GM21825 (cell line): ENCODE measurements around the gene MARCKSL1.
A peak's percentile ranks its signal among the peaks of the same experiment; 100 is the strongest.
"Not testable (repeated sequence)": the region's sequence is repeated elsewhere in the genome, so short reads cannot be mapped to it uniquely, and the experiment has no call there.

Experiments used
- ATAC-seq: cut with Tn5 transposase; IDR thresholded peaks from one replicate; pipeline ENCODE4 v1.9.1; 2021; ENCODE audit warnings: mild to moderate bottlenecking, moderate library complexity; ENCODE audit not compliant: unreplicated experiment

MARCKSL1 gene

DNA sequence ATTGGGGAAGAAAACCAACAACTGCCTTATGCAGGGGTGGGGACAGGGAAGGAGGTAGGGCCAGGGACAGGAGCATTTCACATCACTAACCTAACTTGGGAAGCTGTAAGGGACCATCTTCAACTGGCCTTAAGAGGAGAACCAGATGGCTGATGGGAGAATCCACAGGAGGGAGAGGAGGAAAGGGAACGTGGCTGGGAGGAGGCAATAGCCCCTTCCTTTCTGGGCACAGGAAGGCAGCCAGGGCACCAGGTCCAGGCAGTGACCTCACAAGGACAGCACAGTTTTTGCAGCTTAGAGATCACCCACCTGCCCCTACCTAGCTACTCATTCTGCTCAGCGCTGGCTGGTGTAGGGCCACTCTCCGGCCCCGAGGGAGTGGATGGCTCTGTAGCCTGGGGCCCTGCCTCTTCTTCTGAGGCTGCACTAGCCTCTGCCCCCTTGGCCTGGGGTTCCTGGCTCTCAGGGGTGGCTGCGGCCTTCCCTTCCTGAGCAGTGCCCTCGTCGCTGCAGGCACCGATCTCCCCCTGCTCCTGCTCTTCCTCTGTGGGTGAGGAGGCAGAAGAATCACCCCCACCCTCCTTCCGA, 1.7 kb downstream of the MARCKSL1 start:
- no peak for ATAC-seq

DNA sequence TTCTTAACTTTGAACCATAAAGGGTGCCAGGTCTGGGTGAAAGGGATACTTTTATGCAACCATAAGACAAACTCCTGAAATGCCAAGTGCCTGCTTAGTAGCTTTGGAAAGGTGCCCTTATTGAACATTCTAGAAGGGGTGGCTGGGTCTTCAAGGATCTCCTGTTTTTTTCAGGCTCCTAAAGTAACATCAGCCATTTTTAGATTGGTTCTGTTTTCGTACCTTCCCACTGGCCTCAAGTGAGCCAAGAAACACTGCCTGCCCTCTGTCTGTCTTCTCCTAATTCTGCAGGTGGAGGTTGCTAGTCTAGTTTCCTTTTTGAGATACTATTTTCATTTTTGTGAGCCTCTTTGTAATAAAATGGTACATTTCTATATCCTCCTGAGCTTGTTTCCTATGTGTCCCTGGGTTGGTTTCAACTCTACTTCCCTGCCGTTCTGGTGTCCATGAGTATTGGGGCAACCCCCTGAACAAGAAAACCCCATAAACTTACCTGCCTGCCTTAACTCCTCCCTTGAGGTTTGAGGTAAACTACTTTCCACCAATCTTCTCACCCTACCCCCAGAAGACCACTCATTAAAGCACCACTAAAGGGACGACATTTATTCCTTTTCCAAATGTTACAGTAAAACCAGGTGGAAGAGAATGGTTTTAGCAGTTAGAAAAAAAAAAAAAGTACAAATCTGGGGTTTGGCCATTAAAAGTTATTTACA, 2.6 kb downstream of the MARCKSL1 start:
- no peak for ATAC-seq

DNA sequence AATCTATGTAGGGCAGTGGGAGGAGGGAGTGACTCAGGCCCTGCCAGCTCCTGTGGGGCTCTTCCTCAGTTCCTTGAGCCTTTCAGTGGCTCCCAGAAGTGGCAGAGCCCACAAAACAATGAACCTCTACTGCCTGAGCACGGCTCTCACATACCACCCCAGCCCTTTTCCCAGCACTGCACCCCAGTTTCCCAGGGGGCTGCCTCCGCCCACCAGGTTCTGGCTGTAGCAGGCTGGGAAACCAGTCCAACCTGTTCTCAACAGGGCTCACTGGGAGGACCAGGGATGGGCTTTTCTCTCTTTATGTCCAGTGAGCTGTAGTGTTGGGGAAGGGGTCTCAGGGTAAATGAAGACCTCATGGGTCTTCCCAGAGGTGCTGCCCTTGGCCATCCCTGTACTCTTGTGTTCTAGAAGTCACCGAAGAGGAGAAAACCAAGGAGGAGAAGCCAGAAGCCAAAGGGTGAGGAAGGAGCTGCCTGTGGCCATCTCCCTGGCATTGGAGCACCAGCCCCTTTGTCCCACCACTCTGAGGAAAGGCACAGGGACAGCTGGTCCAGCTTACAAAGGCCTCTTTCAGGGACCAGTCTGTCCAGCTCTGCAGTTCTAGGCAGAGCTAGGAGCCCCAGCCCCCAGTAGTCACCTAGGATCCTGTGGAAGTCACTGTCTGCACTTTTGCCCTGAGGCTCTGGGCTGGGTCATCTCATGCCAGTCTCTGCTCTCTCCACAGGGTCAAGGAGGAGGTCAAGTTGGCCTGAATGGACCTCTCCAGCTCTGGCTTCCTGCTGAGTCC, 3.5 kb downstream of the MARCKSL1 start:
- no peak for ATAC-seq

DNA sequence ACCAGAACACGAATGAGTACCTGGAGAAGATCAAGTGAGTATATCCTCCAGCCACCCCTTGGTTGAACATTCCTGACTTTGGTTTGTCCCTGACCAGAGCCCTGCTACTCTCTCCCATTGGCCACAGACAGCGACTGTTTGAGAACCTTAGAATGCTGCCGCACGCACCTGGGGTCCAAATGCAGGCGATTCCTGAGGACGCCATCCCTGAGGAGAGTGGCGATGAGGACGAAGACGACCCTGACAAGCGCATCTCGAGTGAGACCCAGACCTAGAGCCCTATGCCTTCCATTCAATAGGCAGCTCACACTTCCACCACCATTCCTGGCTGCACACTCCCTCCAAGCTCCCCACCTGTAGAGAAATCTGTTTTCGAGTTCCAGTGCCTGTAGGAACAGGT, 4.5 kb downstream of the MARCKSL1 start:
- no peak for ATAC-seq

DNA sequence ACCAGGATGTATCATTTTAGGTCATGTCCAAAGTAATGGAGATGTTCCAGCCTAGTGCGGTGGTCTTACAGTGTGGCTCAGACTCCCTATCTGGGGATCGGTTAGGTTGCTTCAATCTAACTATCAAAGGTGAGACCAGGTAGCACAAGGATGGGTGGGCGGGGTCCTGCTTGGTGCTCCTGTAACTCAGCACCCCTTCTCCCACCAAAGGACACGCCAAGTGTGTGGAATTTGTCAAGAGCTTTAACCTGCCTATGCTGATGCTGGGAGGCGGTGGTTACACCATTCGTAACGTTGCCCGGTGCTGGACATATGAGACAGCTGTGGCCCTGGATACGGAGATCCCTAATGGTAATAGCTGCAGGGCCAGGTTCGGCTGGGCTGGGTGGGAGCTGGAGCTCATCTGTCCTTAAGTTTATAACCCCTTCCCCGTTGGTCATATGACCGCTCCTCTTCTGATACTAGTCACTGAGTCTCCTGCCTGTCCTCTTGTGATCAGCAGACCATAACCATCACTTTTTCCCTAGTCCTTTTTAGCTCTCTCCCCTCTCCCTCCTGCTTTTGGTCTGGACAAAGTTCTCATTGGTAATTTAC, 5.4 kb downstream of the MARCKSL1 start:
- ATAC-seq, result no peak

DNA sequence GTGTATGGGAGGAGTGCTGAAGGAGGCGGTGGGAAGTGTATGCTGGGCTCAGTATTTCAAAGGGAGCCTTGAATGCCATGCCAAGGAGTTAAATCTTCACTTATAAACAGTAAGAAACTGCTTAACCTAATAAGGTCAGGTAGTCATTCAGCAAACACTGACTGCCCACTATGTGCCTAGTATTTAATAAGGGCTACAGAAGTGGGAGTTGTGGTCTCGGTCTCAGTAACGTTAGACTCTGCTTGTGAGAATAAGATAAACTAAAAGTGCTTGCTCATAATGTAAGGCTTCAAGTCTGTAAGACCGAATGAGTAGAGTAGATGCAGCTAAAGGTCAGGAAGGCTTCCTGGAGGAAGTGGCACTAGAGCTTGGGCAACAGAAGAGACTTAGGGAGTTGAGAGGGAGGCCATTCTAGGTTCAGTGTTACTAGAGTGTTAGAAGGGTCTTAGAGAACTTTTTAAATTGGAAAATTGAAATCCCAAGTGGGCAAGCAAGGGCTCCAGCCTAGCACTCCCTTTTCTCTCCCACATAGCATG, 6.0 kb downstream of the MARCKSL1 start:
- no peak for ATAC-seq

DNA sequence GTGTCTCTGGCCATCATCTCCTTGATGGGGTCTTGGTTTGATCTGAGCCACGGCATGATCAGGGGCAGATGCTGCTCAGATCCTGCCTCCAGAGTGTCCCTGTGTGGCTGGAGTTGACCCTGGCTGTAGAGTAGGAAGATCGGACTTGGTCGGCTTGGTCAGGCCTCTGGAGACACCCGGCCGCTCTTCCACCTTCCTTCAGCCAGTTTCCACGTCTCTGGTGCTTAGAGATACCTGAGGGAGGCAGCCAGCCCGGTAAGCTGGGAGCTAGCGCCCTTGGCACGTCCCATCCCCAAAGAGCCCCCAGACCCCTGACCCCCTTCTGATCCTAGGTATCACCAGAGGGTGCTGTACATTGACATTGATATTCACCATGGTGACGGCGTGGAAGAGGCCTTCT, 8.8 kb downstream of the MARCKSL1 start:
- no peak for ATAC-seq

DNA sequence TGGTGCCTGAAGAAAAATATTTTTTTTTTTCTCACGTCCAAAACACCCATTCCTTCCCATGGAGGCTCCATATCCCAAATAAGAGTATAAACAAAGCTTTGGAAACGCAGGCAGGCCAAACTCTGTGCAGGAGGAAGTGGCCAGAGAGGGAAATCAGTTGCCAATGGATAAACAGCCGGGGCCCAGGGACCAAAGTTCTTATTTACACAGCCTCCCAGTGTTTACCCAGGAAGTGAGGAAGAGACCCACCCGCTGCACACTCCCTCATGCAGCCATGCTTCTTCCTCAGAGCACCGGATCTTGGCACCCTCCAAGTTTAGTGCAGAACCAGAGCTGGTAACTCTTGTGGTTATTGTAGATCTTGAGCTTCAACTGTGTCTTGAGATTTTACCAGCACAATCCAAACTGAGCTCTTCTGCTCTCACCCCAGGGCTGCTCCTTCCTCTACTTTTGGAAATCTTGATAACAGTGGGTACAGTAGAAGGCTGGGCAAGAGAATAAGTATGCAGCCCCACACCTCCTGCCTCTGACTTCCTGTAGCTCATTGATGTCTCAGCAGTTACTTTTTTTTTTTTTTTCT, 14.2 kb downstream of the MARCKSL1 start:
- no peak for ATAC-seq

DNA sequence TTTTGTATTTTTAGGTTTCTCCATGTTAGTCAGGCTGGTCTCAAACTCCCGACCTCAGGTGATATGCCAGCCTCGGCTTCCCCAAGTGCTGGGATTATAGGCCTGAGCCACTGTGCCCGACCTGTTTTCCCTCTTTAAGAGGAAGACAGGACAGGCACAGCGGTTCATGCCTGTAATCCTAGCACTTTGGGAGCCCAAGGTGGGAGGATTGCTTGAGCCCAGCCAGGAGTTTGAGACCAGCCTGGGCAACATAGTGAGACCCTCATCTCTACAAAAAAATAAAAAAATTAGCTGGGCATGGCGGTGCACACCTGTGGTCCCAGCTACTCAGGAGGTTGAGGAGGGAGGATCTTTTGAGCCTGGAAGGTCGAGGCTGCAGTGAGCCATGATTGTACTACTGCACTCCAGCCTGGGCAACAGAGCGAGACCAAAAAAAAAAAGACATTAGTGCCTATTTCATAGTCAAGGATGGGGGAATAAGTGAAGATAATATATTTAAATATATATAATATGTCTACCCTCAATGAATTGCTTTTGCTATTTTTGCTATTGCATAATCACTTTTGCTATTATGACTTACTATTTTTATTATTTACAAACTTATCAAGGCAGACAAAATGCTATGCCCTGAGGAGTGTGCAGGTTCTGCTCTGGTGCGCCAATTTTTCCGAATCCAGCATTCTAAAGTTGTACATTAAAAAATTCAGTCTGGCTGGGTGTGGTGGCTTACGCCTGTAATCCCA, 17.7 kb downstream of the MARCKSL1 start:
- no peak for ATAC-seq

DNA sequence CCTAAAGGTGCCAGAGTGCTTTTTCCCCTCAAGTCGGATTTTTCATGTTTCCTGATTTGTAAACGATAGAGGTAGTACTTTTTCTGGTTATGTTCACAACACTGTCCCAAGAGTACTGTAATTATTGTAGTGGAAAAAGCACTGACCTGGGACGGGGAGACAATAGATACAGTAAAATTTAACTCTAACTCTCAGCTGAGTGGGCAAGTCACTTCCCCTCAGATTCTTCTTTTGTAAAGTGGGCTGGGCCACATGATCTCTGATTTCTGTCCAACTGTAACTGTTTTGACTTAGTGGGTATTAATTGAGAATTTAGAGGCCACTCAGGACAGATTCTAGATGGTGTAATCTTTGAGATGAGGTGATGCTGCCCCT, 19.1 kb downstream of the MARCKSL1 start:
- ATAC-seq, result no peak

DNA sequence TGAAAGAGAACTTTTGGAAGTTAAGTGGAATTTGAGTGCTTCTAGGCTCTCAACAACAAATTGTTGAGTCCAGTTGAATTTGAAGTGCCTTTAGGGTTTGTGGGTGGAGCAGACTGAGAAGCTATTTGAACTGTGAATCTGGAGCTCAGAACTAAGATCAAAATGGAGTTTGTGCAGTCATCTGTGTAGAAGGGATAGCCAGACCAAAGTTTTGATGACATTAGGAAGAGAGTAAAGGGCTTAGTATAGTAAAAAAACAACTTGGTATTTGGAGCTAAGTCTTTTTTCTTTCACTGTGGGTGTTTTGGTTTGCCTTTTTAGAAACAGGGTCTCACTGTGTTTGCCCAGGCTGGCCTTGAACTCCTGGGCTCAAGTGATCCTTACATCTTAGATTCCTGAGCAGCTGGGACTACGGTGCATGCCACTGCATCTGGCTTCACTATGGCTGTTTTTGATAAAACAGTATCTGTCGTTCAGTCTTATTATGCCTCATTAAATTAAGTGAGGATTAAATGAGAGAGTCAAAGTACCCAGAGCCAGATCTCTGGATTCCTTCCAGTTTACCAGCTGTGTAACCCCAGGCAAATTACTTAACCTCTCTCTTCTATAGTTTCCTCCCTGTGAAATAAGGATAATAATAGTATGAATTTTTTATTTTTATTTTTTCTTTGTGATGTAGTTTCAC, 24.2 kb downstream of the MARCKSL1 start:
- no peak for ATAC-seq

DNA sequence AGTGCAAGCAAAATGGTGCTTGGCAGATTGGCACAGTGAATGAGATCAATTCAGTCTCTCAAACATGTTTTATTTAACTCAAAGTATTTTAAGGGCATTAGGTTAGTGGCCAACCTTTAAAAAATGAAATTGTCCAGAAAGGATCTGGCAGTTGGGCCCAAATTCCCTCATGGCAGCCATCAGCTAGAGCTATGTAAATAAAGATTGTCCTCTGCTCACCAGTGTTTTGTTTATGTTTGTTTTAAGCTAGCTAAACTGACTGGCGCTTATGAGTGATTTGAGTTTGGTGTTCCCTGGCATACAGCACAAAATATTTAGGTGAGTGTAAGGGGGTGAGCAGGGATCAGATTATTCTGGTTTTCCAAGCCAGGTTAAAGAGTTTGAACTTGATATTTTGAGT, 26.1 kb downstream of the MARCKSL1 start:
- ATAC-seq, result no peak

DNA sequence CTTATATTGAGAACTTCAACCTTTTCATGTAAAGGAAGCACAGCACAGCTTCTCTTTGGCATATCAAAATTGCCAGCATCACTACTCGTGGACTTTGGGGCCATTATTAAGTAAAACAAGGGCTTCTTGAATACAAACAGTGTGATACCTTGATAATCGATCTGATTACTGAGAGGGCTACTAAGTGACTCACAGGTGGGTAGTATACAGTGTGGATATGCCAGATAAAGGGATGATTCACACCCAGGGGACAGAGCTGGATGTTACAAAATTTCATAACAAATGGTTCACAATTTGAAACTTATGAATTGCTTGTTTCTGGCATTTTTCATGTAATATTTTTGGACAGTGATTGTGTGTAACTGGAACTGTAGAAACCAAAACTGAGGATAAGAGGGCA, 28.7 kb downstream of the MARCKSL1 start:
- no peak for ATAC-seq

DNA sequence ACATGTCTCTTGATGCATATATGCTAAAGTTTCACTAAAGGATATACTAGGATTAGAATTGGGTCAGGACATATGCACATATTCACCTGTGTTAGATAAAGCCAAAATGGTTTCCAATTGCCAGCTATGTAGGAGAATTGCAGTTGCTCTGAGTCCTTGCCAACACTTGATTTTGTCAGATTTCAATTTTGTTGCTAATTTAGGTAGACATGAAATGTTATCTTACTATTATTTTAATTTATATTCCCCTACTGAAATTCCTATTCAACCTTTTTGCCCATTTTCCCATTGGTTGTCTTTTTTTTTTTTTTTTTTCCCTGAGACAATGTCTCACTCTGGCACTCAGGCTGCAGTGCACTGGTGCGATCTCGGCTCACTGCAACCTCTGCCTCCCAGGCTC, 30.7 kb downstream of the MARCKSL1 start:
- no peak for ATAC-seq

DNA sequence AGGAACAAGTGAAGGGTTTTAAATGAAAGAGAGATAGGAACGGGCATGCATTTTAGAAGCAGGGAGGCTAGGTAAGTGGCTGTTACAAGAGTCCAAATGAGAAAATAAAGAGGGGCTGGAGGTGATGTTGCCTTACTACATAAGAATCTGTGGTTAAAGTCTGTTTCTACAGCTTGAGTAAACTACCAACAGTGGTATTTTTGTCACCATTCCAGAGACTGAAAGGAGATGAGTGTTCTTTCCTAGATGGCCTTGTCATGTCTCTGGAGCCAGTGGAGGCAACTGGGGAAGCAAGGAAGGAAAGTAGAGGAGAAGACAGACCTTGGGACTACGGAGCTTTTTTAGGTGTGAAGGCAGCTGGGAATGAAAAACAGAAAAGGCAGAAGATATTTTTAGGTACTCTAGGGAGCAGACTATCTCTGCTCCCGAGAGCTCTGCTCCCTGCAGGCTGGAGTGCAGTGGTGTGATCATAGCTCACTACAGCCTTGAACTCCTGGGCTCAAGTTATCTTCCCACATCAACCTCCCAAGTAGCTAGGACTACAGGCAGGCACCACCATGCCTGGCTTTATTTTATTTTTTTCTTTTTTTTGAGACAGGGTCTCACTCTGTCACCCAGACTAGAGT, 31.9 kb downstream of the MARCKSL1 start:
- no peak for ATAC-seq

DNA sequence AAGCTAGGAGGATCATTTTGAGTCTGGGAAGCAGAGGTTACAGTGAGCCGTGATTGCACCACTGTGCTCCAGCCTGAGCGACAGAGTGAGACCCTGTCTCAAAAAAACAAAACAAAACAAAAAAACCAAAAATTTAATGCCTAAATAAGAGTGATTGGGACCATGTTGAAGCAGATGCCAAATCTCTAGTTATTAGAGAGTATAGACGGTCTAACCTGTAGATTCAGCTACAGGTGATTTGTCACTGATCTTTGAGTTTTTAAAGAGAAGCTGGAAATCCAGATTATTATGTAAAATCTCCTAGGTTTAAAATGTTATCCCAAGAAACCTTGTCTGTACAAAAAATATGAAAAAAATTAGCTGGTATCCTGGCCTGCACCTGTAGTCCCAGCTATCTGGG, 32.7 kb downstream of the MARCKSL1 start:
- ATAC-seq, result no peak

DNA sequence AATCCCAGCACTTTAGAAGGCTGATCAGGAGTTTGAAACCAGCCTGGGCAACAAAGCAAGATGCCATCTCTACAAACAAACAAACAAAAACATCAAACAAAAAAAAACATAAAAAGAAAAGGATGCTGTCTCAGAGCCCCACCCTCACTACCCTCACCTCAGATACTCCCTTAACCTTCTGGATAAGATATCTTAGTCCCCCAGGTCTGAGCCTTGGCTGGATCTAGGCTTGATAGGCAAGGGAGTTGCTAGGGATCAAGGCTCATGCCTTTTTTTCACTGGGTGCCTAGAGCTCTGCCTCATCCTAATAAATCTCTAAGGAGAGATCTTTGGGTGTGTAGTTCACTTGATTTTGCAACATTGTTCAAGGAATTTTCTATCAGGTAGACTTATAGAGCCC, 36.7 kb downstream of the MARCKSL1 start:
- no peak for ATAC-seq

DNA sequence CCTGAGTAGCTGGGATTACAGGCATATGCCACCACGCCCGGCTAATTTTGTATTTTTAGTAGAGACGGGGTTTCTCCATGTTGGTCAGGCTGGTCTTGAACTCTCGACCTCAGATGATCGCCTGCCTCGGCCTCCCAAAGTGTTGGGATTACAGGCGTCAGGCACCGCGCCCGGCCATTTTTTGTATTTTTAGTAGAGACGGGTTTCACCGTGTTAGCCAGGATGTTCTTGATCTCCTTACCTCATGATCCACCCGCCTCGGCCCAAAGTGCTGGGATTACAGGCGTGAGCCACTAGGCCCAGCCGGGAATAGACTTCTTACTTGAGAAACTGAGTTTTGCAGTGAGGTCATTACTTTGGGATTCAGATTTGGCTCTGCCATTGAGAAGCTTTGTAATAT, 37.8 kb downstream of the MARCKSL1 start:
- not testable (repeated sequence) for ATAC-seq

DNA sequence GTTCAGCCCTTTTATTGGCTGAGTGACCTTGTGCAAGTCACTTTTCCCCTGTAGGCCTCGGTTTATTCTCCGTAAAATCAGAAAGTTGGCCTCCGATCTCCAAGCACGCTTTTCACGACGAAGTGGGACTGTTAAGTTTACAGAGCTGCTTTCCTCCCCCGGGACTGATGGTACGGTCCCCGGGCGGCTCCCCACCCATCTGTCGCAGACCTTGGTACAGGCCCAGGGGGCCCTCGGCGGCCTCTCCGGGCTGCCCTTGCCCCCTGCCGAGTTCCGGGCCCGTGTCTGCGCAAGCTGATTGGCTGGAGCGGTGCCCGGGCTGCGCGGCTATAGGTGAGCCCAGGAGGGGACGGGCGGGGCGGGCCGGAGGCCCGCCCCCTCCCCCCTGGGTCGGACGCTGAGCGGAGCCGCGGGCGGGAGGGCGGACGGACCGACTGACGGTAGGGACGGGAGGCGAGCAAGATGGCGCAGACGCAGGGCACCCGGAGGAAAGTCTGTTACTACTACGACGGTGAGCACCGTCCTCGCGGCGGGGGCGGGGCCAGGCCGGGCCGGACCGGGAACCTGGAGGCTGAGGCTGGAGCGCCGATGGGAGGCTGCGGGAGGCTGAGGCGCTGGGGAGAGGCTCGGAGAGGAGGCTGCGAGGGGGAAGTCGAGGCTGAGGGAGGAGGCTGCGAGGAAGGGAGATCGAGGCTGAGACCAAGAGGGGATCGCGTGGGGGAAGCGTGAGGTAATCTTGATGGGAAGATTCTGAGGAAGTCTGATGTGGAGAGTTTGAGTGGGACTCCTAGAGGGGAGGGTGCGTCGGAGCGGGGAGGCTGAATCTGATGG, 44.1 kb downstream of the MARCKSL1 start, which contains the start of gene HDAC1:
Gene HDAC1, plus strand, starts transcription at position 376 of the 831 bp plus-strand sequence. Its CDS starts 87 bp downstream, at position 463.
- peak; percentile 95 for ATAC-seq
